ENCODE data around the gene COPA.
A peak's percentile ranks its signal among the peaks of the same experiment; 100 is the strongest.

Gene COPA

DNA sequence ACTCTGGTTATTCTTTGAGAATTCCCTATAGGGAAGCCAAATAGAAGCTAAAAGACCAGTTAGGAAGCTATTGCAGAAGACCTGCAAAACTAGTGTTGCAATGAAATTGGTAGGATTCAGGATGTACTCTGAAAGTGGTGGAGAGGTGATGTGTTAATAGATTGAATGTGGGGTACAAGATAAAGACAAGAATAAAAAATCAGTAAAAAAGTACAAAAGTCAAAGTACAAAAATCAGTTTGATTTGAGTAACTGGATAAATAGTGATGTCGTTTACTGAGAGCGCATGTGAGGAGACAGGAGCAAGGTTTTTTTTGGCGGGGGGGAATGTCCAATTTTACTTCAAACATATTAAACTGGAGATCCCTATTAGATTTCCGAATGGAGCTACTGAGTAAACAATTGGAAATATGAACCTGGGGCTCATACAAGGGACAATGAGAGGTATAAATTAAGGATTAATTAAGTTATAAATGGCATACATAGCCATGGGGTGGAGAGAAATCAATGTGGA, 78.2 kb downstream of the COPA start:
- DNase-seq, result no peak

- DNase-seq, result peak; percentile 99
Measured at GRCh38 chr1:160261893-160262794, 80.9 kb downstream of the COPA start, which contains the start of gene DCAF8. TSS of gene DCAF8 (minus strand) at chr1:160262549. CDS start at chr1:160244008, 18,541 bp downstream.

- peak; percentile 36 to 43 for DNase-seq
Measured at GRCh38 chr1:160261556-160261892, 81.5 kb downstream of the COPA start.

GRCh38 chr1:160260406-160261382, 82.4 kb downstream of the COPA start:
- DNase-seq, result no peak

- no peak for DNase-seq
Measured at GRCh38 chr1:160258177-160258798, 84.8 kb downstream of the COPA start.

GRCh38 chr1:160257411-160258015, 85.5 kb downstream of the COPA start:
- DNase-seq, result no peak

GRCh38 chr1:160256396-160257046, 86.5 kb downstream of the COPA start:
- DNase-seq, result no peak

GRCh38 chr1:160255781-160256300, 87.2 kb downstream of the COPA start:
- DNase-seq, result no peak

DNA sequence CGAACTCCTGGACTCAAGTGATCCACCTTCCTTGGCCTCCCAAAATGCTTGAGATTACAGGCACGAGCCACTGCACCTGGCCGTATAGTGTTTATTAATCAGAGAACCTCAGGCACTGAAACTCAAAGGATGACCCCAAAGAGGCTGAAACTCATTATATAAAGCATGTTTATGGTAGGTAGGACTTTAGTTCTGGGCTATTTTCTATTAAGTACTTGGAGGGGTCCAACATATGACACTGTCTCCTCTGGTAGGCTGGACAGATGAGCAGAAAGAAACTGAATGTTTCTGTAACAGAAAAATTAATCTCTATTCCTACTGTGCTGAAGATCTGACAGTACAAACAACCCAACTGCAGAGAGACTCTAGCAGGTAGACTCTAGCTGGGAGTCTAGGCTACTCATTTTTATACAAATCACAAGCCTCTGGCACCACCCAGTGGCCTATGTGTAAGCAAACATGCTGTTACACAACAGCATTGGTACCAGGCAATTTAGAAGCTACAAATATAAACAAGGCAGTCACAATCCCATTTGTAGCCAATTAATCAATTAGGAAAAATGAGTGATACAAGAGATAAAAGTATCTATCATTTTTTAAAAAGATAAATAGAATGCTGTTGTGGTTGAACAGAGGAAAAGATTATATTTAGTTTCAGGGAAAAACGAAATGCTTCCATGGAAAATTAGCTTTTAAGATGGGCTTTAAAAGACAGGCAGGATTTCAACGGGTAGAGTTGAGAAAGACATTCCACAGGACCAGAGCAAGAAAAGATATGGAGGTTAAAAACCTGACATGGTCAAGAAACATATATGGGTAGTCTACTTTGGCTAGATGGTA, 91.1 kb downstream of the COPA start:
- peak; percentile 75 to 76 for DNase-seq

DNA sequence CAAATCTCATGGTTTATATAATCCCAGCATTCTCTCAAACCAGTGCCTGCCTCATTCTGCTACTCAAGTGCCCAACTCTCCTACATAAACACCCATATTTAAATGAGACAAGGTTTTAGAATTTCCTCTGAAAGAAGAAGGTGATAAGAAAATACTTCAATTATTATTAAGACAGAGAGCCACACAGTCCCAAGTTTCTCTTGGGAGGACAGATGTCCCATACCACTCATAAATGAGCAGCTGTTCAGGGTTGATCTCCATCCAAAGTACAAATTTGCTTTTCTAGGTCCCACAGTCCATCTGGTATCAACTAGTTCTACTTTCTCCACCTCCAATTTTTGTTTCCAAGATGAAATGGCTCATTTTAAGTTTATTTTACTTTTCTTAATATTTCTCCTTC, 92.0 kb downstream of the COPA start:
- no peak for DNase-seq

GRCh38 chr1:160247053-160247452, 96.0 kb downstream of the COPA start:
- DNase-seq, result no peak

DNA sequence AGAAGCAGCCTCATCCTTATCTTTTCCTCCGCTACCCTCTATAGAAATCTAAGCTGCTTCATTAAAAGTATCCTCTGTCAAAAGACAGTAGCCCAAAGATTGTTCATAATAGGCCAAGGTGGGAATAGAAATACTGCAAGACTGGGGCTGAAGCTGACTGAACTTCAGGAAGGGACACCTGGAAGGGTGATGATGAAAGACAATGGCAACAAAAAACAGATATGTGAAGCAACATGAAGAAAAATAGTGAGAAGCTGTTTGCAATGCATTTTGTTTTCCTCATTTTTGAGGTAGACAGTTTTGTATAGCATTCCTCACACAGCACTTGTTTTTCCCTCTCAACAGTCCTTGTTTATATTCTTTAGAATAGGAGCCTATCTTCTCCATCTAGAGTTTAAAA, 97.6 kb downstream of the COPA start:
- no peak for DNase-seq

DNA sequence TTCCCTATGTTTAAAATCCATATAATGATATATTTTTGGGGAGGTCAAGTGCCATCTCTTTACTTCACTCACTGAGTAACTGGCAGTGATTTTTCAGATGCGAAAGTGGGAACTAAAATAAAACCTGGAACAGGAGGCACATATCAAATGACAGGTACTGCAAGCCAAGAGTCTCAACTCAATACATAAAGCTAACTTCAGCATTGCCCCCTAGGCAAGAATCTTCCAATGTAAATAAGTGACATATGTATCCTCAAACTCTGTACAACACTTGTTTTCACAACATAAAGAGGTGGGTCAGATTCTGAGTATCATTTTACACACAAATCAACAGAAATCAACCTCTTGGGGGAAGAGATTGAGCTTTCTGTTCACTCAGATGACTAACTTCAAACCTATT, 98.8 kb downstream of the COPA start:
- no peak for DNase-seq

DNA sequence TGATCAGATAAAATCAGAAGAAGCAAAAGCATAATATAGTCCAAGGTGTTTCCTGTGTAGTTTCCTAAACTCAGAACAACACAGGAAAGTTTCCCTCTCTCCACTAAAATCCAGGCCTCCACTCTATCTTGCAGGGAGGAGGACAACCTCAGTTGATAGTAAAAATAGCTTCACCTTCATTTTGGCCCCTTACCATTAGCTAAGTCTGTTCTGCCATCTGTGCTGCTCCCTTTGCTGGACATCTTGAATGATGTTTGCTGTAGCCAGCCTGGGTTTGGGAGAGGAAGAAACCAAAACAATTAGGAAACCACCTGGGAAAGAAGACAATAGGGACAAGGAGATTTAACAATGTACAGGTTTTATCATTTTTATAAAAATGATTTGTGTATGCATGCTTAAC, 99.3 kb downstream of the COPA start:
- DNase-seq, result no peak

GRCh38 chr1:160239582-160240299, 103.3 kb downstream of the COPA start:
- DNase-seq, result no peak
